Ammon's horn (tissue), 1 donor: Measurements from ENCODE around the gene COLEC11.

Experiments used
- DNase-seq: peaks from one replicate; pipeline ENCODE4 v3.0.0-alpha.2; 2016; ENCODE audit warnings: low spot score

Gene COLEC11

DNA sequence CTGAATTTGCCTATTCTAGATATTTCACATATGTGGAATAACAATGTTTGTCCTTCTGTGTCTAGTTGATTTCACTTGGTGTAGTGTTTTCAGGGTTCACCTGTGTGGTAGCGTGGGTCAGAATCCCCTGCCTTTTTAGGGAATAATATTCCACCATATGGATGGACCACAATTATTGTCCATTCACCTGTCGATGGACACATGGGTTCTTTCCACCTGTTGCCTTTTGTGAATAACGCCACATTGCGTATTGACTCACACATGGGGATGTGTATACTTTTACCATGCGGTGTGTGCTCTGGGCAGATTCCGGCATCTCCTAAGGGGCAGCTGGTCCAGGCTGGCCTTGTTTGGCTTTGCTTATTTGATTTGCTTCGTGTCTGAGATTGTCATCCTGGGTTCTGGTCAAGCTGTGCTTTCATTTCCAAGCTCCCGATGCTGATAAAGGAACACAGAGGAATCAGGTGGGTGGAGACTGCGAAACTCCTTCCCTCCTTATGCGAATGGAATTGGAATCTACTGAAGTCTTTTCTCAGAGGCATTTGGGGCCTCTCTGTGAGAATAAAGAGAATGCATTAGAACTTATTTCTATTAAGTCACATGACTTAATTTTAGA is 44.2 kb downstream of the COLEC11 start:
- DNase-seq = no peak

DNA sequence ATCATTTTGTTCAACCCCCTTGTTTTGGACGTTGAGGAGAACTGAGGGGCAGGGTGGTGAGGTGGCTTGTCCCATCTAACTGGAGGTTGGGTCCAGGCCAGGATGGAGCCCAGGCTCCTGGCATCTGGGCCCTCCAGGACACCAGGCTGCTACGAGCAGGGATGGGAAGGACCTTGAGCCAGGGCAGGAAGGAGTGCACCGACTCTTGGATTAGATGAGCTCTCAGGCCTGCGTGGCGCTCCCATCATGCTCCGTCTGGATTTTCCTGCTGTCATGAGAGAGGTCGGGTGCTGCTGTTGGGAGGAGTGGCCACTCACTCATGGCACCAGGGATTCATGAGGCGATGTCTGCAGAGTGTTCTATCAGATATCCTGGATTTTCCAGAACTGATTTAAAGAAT is 44.7 kb downstream of the COLEC11 start:
- no peak for DNase-seq

DNA sequence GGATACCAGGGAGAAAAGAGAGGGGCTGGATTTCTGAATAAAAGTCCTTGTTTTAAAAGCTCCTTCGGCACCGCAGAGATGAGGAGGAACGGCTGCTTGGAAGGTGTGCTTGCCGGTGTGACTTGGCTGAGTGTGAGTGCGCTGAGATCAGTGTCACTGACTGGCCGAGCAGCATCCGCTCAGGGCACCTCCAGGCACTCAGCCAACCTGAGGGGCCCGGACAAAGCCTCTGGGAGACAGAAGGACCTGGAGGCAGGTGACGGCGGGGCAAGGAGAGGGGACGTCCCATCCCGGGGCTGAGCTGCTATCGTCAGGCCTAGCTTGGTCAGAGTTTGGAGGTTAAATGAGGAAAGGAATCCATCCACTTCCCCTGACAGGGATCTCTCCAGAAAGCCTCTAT is 46.3 kb downstream of the COLEC11 start:
- DNase-seq = no peak

DNA sequence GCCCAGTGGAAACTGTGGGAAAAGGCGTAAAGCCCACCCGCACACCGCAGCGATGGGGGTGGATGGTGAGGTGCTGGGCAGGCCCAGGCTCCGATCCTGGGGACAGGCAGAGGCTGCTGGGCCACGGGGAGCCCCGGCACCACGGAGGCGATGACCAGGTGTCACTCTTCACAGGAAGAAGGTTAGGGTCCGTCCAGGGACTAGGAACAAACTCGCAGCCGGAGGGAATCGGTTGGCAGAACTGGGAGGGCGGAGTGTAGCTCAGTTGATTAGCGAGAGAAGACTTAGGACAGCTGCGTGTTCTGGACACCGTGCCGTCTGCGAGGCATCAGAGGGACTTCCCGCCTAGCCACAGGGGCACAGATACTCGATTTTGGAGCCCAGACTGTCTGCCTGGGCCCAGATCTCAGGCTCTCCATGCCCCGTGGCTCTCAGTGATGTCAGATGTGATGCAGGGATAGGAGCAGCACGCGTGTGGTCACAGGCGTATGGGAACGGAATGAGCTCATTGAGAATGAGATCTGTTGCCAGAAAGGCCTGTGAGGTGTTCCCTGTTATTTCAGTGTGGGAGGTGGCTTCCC is 47.0 kb downstream of the COLEC11 start:
- no peak for DNase-seq

DNA sequence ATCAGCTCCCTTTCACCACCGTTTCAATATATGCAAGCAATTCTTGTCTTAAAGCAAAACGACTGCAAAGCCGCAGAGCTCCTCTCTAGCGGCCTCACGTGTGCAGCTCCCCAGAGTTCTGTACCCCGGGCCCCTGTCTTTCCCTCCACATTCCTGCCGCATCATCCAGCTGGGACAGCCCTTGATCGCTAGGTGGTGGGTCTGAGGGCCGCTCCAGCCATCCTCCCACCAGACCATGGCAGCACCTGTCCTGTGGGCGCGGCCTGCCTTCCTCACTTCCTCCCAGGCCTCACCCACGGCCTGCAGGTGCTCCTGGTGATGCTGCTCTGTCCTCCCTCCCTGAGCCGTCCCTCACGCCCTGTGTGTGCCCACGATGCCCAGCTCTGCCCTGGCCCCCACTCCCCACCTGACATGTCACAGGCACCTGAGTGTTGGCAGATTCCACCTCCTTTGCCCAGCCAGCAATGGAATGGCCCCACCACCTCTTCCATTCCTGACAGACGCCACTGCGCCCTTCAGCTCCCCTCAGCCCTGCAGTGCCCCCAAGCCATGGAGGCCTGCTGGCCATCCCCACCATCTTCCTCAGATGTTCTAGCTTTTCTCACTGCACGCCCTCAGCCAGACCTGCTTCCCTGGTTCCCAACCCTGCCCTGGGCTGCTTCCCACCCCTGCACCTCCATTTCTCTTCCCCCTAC is 47.8 kb downstream of the COLEC11 start:
- DNase-seq = no peak

DNA sequence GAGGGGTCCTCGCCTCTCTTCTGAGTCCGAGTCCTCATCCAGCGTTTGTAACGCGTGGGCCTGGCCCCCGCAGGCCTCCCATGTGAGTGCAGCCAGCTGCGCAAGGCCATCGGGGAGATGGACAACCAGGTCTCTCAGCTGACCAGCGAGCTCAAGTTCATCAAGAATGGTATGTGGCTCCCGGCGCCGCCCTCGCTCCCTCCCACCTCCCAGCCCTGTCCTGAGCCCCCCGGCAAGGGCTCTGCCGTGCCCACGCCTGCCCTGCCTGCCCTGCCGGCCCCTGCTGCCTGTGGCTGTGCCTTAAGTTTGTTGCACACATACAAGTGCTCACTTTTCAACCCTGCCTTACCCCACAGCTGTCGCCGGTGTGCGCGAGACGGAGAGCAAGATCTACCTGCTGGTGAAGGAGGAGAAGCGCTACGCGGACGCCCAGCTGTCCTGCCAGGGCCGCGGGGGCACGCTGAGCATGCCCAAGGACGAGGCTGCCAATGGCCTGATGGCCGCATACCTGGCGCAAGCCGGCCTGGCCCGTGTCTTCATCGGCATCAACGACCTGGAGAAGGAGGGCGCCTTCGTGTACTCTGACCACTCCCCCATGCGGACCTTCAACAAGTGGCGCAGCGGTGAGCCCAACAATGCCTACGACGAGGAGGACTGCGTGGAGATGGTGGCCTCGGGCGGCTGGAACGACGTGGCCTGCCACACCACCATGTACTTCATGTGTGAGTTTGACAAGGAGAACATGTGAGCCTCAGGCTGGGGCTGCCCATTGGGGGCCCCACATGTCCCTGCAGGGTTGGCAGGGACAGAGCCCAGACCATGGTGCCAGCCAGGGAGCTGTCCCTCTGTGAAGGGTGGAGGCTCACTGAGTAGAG is 48.7 kb downstream of the COLEC11 start:
- no peak for DNase-seq

DNA sequence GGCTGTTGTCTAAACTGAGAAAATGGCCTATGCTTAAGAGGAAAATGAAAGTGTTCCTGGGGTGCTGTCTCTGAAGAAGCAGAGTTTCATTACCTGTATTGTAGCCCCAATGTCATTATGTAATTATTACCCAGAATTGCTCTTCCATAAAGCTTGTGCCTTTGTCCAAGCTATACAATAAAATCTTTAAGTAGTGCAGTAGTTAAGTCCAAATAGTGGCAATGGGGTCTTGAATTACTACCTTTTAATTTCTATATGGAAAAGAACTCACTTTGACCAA is 49.3 kb downstream of the COLEC11 start:
- no peak for DNase-seq

DNA sequence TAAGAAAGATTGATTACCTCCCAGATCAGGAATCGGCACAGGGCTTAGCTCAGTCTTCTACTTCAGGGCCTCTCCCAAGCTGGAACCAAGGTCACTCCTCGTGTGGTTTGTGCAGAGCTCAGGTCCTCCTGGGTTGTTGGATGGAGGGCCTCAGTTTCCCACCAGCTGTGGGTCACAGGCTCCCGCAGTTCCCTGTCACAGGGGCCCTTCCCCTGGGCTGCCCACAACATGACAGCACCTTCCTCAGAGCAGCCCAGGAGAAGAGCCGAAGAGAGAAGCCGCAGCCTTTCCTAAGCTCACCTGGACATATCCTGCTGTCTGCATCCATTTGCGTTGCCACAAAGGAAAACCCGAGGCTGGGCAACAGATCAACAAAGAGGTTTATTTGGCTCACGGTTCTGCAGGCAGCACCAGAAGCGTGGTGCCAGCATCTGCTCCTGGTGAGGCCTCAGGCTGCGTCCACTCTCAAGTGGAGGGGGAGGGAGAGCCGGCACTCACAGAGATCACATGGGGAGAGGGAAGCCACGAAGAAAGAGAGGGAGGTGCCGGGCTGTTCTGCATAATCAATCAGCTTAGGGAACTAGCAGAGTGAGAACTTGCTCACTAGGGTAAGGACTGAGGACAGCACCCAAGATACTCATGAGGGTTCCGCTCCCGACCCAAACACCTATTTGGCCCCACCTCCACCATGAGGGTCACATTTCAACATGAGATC is 50.1 kb downstream of the COLEC11 start:
- no peak for DNase-seq

DNA sequence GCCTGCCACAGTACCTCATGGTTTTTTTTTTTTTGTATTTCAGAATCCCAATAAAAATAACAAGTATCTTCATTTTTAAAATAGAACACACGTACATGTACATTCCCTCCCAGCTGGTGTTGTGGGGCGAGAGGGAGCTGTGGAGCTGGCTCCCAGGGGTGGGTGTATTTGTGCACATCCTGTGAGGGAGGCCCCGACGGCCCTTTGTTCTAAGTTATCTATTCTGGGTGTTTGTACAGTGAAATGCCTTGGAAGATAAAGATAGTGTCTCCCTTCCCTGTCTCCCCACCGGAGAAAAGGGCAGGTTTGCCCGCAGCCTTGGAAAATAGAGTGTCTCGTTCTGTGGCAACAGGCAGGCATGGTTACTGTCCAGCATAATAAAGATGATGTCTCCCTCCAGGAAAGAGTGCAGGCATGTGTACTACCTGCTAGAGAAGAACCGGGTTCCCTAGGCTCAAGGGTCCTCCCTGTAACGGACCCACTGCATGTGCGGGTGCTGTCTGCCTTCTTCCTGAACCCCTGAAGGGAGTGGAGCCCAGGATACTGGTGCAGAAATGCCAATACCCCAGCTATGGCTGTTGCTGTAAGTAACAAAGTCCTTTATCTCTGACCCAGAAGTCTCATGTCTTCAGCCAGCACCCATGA is 51.0 kb downstream of the COLEC11 start:
- DNase-seq = no peak

DNA sequence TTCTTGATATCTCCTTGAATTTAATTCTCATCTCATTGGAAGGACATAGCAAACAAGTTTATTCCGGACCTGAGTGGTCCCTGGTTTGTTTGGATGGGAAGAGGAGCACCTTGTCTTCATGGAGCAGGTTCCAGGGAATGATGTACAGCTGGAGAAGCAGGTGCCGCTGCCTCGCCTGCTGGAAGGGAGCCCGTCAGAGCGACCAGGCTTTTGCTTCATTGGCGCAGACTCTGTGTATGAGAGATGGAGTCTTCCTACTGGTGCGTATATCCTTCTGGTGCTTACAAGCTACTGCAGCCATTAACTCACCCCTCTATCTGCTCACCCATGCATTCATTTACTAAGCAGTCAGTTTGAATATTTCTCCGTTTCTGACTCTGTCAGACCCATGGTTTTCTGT is 51.5 kb downstream of the COLEC11 start:
- no peak for DNase-seq

DNA sequence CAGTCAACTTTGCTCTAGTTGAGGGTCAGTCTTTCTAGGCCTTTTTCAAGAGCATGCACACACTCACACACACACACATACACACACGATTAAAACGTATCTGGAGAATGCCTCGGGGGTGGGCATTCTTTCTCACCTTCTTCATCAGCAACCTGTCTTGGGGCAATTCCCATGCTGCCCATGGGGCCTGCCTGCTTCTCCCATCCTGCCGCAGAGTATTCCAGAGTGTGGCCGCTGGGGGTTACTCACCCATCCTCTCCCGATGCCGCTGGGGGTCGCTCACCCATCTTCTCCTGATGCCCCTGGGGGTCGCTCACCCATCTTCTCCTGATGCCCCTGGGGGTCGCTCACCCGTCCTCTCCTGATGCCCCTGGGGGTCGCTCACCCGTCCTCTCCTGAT is 52.3 kb downstream of the COLEC11 start:
- DNase-seq = no peak

DNA sequence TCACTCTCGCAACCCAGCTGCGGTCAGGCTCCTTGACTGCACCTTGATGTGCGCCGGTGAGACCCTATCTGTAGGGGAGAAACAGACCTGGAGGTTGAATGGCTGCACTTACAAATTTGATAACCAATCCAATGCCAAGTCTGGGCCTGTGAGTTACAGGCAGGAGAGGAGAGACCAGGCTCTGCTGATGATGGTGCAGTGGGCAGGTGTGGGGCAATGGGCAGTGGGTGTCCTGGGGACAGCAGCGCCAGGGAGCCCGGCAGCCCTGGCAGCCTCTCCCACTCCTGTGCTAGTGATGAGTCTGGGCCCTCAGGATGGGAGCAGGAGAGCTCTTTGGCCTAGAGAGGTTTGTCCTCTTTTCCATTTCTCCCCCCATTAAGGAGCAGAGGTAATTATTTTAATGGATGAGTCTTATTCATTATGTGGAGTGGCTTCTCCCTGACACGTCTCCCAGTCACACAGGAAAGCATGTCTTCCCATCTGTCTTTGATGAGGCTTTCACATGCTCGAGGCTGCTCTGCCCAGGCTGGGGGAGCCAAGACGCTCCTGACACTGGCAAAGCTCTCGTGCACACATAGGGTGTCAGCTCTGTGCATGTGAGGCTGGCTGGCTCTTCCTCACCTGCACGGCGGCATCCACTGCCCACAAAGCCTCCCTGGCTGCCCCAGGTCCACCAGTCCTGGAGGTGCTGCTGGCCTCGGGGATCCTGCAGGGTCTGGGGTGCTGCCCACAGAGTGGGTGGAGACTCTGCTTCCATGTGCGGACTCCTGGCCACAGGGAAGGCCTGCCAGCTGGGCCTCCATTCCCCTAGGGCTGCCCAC is 53.1 kb downstream of the COLEC11 start:
- no peak for DNase-seq

DNA sequence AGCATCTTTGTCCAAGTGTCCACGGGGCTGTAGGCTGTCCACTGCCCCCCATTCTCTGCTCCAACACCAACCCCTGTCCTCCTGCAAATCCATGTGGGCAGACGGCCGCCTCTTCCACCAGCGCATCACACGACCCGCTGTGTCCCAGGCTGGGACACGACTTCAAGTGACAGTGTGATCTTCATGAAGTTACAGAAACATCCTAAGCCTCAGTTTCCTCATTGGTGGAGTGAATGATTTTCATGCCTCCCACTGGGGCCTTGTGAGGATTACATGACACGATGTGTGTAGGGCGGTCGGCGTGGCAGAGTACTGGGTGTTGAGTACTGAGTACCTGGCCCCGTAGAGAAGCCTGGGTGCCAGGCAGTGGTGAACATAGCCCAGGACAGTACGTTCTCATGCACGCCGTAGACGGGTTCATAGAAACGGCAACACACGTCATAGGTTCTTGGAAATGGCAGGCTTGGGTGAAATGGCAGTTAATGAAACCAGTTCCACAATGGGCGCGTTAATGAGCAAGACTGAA is 53.8 kb downstream of the COLEC11 start:
- no peak for DNase-seq

DNA sequence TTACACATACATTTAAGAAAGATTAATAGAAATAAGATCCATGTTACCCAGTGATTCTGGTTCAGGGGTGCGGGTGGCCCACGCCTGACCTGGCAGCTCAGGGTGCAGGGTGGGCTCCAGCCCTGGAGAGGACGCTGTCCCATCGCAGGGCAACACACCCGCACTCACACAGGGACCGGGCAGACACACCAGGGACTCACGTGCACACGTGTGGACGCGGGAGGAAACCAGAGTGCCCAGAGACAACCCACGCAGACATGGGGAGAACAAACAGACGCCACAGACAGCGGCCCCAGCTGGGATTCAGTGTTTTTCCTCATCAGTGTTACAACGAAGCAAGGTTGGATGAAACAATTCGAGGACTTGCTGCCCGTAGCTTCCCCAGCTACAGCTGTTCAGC is 54.7 kb downstream of the COLEC11 start:
- DNase-seq = no peak

DNA sequence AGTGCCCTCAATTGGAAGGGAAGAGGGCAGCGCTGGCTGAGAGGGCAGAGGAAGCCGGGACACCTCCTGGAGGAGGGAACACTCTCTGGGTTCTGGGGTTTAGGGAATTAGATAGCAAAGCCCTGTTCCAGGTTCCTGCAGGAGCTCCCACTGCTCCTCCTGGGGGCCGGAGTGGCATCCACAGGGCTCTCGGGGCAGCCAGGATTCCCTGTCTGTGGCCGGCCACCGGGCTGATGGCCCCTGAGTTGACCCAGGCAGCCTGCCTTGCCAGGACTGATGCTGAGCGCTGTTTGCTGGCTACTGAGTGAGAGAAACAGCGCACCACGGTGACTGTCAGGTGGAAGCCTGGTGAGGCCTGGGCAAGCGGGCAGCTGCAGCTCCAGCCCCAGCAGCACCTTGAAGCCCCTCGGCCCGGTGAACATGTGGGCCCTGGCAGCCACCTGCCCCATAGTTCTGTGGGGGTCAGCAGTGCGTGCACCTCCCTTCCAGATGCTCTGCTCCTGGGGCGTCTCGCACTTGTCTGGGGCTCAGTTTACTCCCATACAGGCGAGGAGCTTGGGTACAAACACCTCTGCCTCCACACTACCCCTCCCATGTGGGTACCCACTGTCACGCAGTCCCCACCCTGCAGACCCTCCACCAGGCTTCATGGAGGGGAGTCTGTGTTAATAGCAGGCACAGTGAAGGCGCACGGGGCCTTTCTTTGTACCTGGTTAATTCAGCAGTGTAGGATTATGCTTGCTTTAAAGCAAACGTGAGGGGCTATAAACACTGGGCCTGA is 55.4 kb downstream of the COLEC11 start:
- no peak for DNase-seq

DNA sequence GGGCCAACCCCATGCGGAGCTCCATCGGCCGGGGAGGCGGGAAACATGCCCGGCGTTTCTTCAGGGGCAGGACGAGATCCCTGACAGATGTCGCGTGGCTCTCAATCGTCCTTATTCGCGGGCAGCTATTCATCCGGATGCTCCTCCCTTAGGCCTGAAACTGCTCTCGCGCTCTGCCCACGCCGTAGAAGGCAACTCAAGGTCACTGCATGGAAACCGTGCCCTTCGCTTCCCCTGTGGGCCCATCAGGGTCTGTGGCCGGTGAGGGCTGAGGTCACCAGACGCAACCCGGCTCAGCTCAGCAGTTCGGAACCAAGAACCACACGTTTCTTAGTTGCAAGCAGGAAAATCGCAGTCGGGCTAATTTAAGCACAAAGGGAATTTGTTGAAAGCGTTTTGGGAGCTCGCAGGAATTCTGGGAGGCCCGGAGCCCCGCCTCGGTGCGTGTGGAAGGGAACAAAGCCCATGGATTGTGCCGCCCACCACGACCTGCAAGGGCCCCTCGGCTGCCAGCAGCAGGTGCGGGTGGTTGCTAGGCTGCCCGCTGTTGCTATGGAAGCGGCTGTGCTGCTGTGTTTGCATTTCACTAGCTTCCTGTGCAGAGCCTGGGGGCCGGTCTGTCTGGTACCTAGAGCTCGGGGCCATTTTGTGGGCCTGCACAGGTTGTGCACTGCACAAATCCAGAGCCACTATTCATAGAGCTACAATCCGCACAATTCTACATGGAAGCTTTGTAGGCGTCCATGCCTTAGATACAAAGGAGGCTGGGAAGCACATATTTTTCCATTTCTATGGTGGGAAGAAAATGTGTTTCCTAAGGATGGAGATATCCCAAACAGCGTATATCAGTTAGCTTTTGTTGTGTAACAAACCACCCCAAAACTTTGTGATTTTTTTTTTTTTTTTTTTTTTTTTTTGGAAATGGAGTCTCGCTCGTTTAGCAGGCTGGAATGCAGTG is 57.1 kb downstream of the COLEC11 start:
- peak; percentile 69 for DNase-seq

DNA sequence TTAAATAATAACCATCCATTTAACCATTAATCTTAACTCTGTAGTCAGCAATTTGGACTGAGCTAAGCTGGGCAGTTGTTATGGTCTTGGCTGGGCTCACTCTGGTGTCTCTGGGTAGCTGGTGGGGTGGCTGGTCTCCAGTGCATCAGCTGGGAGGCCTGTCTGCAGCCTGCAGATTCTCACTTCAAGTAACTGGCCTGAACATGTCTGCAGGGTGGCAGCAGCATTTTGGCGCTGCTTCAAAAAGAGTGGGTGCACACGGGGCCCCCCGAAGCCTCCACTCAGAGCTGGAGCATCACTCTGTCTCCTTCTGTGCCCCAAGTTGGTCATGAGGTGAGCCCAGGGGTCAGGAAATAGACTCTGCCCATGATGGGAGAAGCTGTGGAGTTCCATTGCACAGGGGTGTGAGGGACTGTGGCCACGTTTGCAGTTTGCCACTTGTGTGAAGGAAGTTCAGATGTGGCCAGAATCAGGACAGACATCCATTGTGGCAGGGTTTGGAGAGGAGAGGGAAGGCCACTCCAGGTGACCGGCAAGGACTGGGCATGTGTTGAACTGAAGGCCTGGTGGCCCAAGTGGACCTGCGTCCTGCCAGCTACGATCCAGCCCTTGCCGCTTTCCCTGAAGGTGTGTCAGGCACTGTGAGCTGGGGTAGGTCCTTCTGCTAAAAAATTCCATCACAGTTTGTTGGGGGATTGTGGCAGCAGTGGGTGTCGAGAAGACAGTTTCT is 58.1 kb downstream of the COLEC11 start:
- DNase-seq = no peak

DNA sequence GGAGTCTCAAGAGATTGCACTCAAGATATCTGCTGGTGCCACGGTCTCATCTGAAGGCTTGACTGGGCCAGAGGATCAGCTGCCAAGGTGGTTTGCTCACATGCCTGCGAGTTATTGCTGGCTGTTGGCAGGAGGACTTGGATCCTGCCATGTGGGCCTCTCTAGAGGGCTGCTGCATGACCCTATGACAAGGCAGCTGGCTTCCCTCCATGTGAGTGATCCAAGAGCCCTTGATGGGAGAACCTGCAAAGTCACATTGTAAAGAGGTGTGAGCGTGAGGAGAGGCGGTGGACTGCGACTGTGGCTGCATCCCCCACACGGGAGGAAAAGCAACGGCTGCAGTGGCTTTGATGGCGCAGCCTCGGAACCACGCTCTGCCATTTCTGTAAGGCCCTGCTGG is 59.1 kb downstream of the COLEC11 start:
- no peak for DNase-seq
